K562 (cell line): ENCODE data around the gene ADAP2. TPM values are rescaled to one million over a fixed set of nuclear protein-coding genes. Genes with fewer than 3 reads are reported as not detected.
A peak's percentile ranks its signal among the peaks of the same experiment; 100 is the strongest.

Experiments used
- ATAC-seq: fragments of 200-7000 bp; cut with Tn5 transposase; 3 replicates; pipeline ENCODE4 v1.9.1; 2020; ENCODE audit warnings: moderate library complexity
- BruUV-seq: library from RNA; stranded (reverse); fragments of 400-500 nt; replicated peaks from 2 replicates; lab custom pipeline; 2021; lab: Mats Ljungman, UMichigan
- CTCF ChIA-PET: fragments of 300-600 bp; formaldehyde crosslinking; extraction: SDS; loops from one replicate; lab custom pipeline; 2021; ENCODE audit warnings: low intra/inter-chr PET ratio; lab: Yijun Ruan, JAX
- POLR2A ChIA-PET: fragments of 300-600, 350-650 bp; sonication (Branson Sonifier 250); formaldehyde crosslinking; extraction: SDS; loops from one replicate; lab custom pipeline; 2021; ENCODE audit warnings: antibody characterized with exemption, inconsistent platforms; lab: Yijun Ruan, JAX
- DNase-seq, 4 experiments: peaks; one replicate each; pipeline versions ENCODE4 v3.0.0 to v3.0.0-alpha.2; 2011 to 2018; ENCODE audit warnings: low spot score in 3 of 4, mixed read lengths in 3 of 4; ENCODE audit errors: extremely low read depth in 1 of 4
- FAIRE-seq: peaks from 2 replicates; lab custom pipeline; 2011; peaks lifted over from hg19 to GRCh38; lab: Jason Lieb, UNC
- H2AFZ ChIP-seq: 2 replicates; pipeline ENCODE4 v1.6.0; 2011; ENCODE audit warnings: low read depth, low read length, control low read depth, inconsistent platforms
- H3K27ac ChIP-seq: fragments of 200-600 bp; 3 replicates; pipeline ENCODE4 v1.8.0; 2011; ENCODE audit warnings: low read depth, mild to moderate bottlenecking, control low read depth, inconsistent platforms, low read length, moderate library complexity, mixed read lengths; ENCODE audit errors: extremely low read depth
- H3K27me3 ChIP-seq, 2 experiments: fragments of 300-600 bp in 1 of 2; 2 replicates in 1 of 2; 3 replicates in 1 of 2; pipeline versions ENCODE4 v1.6.0 to v1.8.0; 2011; ENCODE audit warnings: inconsistent platforms in 2 of 2, low read length in 2 of 2, mild to moderate bottlenecking in 1 of 2, mixed read lengths in 1 of 2, moderate library complexity in 1 of 2; ENCODE audit not compliant: control insufficient read depth in 2 of 2, insufficient read depth in 2 of 2
- H3K36me3 ChIP-seq: fragments of 300-600 bp; 3 replicates; pipeline ENCODE4 v1.8.0; 2011; ENCODE audit warnings: mild to moderate bottlenecking, low read length, inconsistent platforms; ENCODE audit not compliant: control insufficient read depth, insufficient read depth
- H3K4me1 ChIP-seq, 2 experiments: fragments of 200-600 bp in 1 of 2; replicated peaks in 1 of 2; 2 replicates in 1 of 2; 3 replicates in 1 of 2; pipeline versions ENCODE4 v1.5.1 to v1.8.0; 2011; ENCODE audit warnings: inconsistent platforms in 2 of 2, low read length in 2 of 2, mild to moderate bottlenecking in 1 of 2, mixed read lengths in 1 of 2, moderate library complexity in 1 of 2; ENCODE audit not compliant: control insufficient read depth in 2 of 2, insufficient read depth in 2 of 2
- H3K4me2 ChIP-seq: 2 replicates; pipeline ENCODE4 v1.6.1; 2011; ENCODE audit warnings: low read length, control low read depth, inconsistent platforms, mixed read lengths; ENCODE audit not compliant: insufficient read depth
- H3K4me3 ChIP-seq: fragments of 200-600 bp; sonication (generic), shearing (Covaris generic); 2 replicates; pipeline ENCODE4 v1.5.1; 2016; ENCODE audit warnings: control low read depth, inconsistent platforms
- H3K79me2 ChIP-seq: fragments of 200-600 bp; 3 replicates; pipeline ENCODE4 v1.8.0; 2011; ENCODE audit warnings: low read length, inconsistent platforms; ENCODE audit not compliant: control insufficient read depth, insufficient read depth
- H3K9ac ChIP-seq, 2 experiments: 2 replicates each; pipeline versions ENCODE4 v1.6.0 to v1.6.1; 2011; ENCODE audit warnings: low read depth in 2 of 2, low read length in 2 of 2, control low read depth in 1 of 2, inconsistent platforms in 1 of 2, mild to moderate bottlenecking in 1 of 2, mixed read lengths in 1 of 2; ENCODE audit not compliant: insufficient read depth in 1 of 2
- H3K9me1 ChIP-seq: one replicate; pipeline ENCODE4 v1.6.0; 2011; ENCODE audit warnings: inconsistent platforms, mild to moderate bottlenecking, low read length, moderate library complexity; ENCODE audit not compliant: control insufficient read depth, insufficient read depth
- H3K9me3 ChIP-seq: replicated peaks from 2 replicates; pipeline ENCODE4 v1.5.1; 2011; ENCODE audit warnings: low read depth, low read length, inconsistent platforms; ENCODE audit not compliant: control insufficient read depth, insufficient read depth
- H4K20me1 ChIP-seq: replicated peaks from 2 replicates; pipeline ENCODE4 v1.6.1; 2011; ENCODE audit warnings: low read length, inconsistent platforms, mixed read lengths; ENCODE audit not compliant: control insufficient read depth, insufficient read depth
- KHSRP ChIP-seq: fragments of 450-650 bp; IDR thresholded peaks from 2 replicates; pipeline ENCODE4 v1.6.1; 2017
- MAFF ChIP-seq: IDR thresholded peaks from 2 replicates; pipeline ENCODE4 v1.6.1; 2012; ENCODE audit warnings: low read length, improper control_type of control experiment
- NCOR1 ChIP-seq: fragments of 450-650 bp; IDR thresholded peaks from 2 replicates; pipeline ENCODE4 v1.6.1; 2016; ENCODE audit warnings: mild to moderate bottlenecking, moderate library complexity
- NR2F6 ChIP-seq: fragments of 450-650 bp; formaldehyde crosslinking; IDR thresholded peaks from 2 replicates; pipeline ENCODE4 v1.4.0; 2020; ENCODE audit warnings: mild to moderate bottlenecking
- ZFPM2 ChIP-seq: fragments of 250-450 bp; sonication (Bioruptor Pico); IDR thresholded peaks from 2 replicates; pipeline ENCODE4 v1.5.1; 2022; ENCODE audit warnings: mild to moderate bottlenecking
- WGBS: fragments of 100-300 bp; shearing (Covaris generic); methylation state at CpG from one replicate; pipeline ENCODE4 v1.1.6; 2016; ENCODE audit warnings: low coverage, mixed read lengths; ENCODE audit not compliant: insufficient coverage; ENCODE audit errors: missing lambda C conversion rate; 5-methylcytosine and 5-hydroxymethylcytosine counted together
- in situ Hi-C: fragments of 300-500 bp; cut with MboI; formaldehyde crosslinking; loops from 4 replicates; pipeline ENCODE4 v1.15.0; 2018; ENCODE audit warnings: inconsistent platforms, mixed read lengths
- intact Hi-C: fragments of 100-400 bp; cut with micrococcal nuclease; formaldehyde crosslinking; loops from 2 replicates; pipeline ENCODE4 v1.14.2; 2022
- polyA plus RNA-seq, 8 experiments: library from polyadenylated mRNA; depleted of rRNA in 4 of 8; stranded (reverse) in 5 of 8; unstranded in 3 of 8; fragments of >200 nt; fragmentation: Nextera tagmentation in 2 of 8; fragmentation: Illumina TruSeq in 1 of 8; extraction: Ambion mirVana in 2 of 8; extraction: Trizol in 1 of 8; gene quantifications; 2 replicates each; pipeline versions ENCODE4 v1.2.1 to v1.2.3, GENCODE V29; 2011 to 2014; ENCODE audit warnings: inconsistent platforms in 1 of 8, missing spikeins in 1 of 8
- total RNA-seq, 7 experiments: library from RNA; depleted of rRNA in 6 of 7; stranded (reverse); fragments of >200 nt in 6 of 7; fragmentation: Illumina TruSeq in 2 of 7; extraction: Trizol in 2 of 7; gene quantifications; 2 replicates each; pipeline versions ENCODE4 v1.2.1 to v1.2.3, GENCODE V29; 2011 to 2021; ENCODE audit warnings: low replicate concordance in 1 of 7
- TF ChIP-seq, protein P1 (sequence below), 3 experiments: IDR thresholded peaks in 2 of 3; conservative IDR thresholded peaks in 1 of 3; 2 replicates each; pipeline ENCODE4 v1.5.1; 2011 to 2012; ENCODE audit warnings: low read length in 3 of 3, mild to moderate bottlenecking in 3 of 3, control low read depth in 2 of 3, improper control_type of control experiment in 1 of 3, inconsistent platforms in 1 of 3, low read depth in 1 of 3, mixed read lengths in 1 of 3, moderate library complexity in 1 of 3; ENCODE audit not compliant: insufficient read depth in 2 of 3

ADAP2 gene
- total and polyA plus RNA-seq, 9 of the 15 experiments (the other 6 are each of a cell fraction or from before 2014, with no cell fraction given): 0.06 to 0.73 (median 0.23) TPM; not detected in 5

DNA sequence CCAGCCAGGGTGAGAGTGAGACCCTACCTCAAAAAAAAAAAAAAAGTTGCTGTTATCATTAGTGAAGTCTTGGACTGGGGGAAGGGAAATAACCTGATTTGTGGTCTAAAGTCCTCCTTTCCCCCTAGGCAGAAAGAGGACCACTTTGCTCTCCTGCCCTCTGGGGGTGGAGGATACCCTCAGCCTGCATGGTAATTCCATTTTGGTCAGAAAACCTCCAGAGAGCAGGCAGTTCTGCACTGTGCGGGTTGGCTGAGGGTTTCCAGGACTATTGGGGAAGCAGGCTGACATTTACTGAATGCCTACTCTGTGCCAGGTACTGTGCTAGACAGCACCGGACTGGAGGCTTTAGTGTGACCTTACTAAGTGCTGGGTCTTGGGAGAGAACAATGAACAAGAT lies 2.6 kb downstream of the ADAP2 start:
- intact Hi-C loops (no loop called here), in situ Hi-C loops (no loop called here)
- 0% methylated on average over 2 of the region's 2 CpGs for WGBS
- Histone ChIP-seq H3K36me3 (no peaks in the 10 kb centered on the region), H3K4me3 (no peak overlapping the region), H3K4me2 (no peak overlapping the region), H3K4me1 (peaks cover 0 to 13% of the 10 kb centered on the region in 2 experiments; a peak in 2 of 5 replicates), H3K79me2 (no peaks in the 10 kb centered on the region), H3K27ac (no peak overlapping the region), H3K27me3 (peaks cover 26 to 56% of the 10 kb centered on the region in 2 experiments; a peak in 4 of 5 replicates), H4K20me1 (no peaks in the 10 kb centered on the region; the same call in 1 of the 2 replicates), H3K9me3 (no peaks in the 10 kb centered on the region), H3K9ac (no peak overlapping the region), H3K9me1 (no peaks in the 10 kb centered on the region), H2AFZ (no peak overlapping the region)
- CTCF ChIA-PET: no interaction called here
- FAIRE-seq (no peak), ATAC-seq (peak; percentile 45), DNase-seq (no peak)
- TF ChIP-seq KHSRP (no peak), NCOR1 (no peak), ZFPM2 (CRISPR knock-in tag) (no peak), MAFF (no peak), NR2F6 (CRISPR knock-in tag) (no peak)
- TF ChIP-seq, protein P1, sequence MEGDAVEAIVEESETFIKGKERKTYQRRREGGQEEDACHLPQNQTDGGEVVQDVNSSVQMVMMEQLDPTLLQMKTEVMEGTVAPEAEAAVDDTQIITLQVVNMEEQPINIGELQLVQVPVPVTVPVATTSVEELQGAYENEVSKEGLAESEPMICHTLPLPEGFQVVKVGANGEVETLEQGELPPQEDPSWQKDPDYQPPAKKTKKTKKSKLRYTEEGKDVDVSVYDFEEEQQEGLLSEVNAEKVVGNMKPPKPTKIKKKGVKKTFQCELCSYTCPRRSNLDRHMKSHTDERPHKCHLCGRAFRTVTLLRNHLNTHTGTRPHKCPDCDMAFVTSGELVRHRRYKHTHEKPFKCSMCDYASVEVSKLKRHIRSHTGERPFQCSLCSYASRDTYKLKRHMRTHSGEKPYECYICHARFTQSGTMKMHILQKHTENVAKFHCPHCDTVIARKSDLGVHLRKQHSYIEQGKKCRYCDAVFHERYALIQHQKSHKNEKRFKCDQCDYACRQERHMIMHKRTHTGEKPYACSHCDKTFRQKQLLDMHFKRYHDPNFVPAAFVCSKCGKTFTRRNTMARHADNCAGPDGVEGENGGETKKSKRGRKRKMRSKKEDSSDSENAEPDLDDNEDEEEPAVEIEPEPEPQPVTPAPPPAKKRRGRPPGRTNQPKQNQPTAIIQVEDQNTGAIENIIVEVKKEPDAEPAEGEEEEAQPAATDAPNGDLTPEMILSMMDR (IDR thresholded peaks at IDR 0.05 in 2 of 3, conservative IDR thresholded peaks at IDR 0.05 in 1 of 3; ENCODE audit: insufficient read depth in 2 of 3, low read depth in 1 of 3, low read length in 3 of 3): 0 out of 6 replicates have a peak, but pooled peaks of 1 of the 3 experiments have one; percentile 4
- POLR2A ChIA-PET: no interaction called here
- no TSS peak for BruUV-seq
